PC-9 (cell line): ENCODE results near the gene TWNK. TPM values are rescaled to one million over a fixed set of nuclear protein-coding genes. Genes with fewer than 3 reads are reported as not detected.

ENCODE experiments used
- BruUV-seq: library from RNA; stranded (reverse); fragments of 400-500 nt; replicated peaks from 2 replicates; lab custom pipeline; 2021; lab: Mats Ljungman, UMichigan
- CTCF ChIA-PET: fragments of 300-600 bp; sonication (Branson Sonifier 250); formaldehyde crosslinking; loops from one replicate; lab custom pipeline; 2022; ENCODE audit warnings: antibody characterized with exemption; lab: Charles Lee
- POLR2A ChIA-PET: fragments of 300-600 bp; sonication (Branson Sonifier 250); formaldehyde crosslinking; loops from one replicate; lab custom pipeline; 2022; ENCODE audit warnings: antibody characterized with exemption; ENCODE audit not compliant: unreplicated experiment; lab: Charles Lee
- DNase-seq, 2 experiments: peaks; one replicate each; pipeline versions ENCODE4 v3.0.0 to v3.0.0-alpha.2; 2015 to 2022; ENCODE audit warnings: mixed read lengths in 1 of 2
- H2AFZ ChIP-seq: fragments of 200-600 bp; sonication (generic); 2 replicates; pipeline ENCODE4 v1.8.1; 2017; ENCODE audit warnings: antibody characterized with exemption
- H3F3A ChIP-seq: fragments of 200-600 bp; sonication (generic); 2 replicates; pipeline ENCODE4 v1.8.1; 2017; ENCODE audit warnings: antibody characterized with exemption, mild to moderate bottlenecking, low read depth; ENCODE audit not compliant: insufficient read depth
- H3K27ac ChIP-seq: fragments of 200-600 bp; sonication (generic); 2 replicates; pipeline ENCODE4 v1.6.1; 2016; ENCODE audit warnings: mixed run types
- H3K27me3 ChIP-seq: fragments of 200-600 bp; sonication (generic); 2 replicates; pipeline ENCODE4 v1.6.1; 2016; ENCODE audit warnings: low read depth, mixed run types; ENCODE audit not compliant: insufficient read depth
- H3K36me3 ChIP-seq: fragments of 200-600 bp; sonication (generic); 2 replicates; pipeline ENCODE4 v1.6.1; 2016; ENCODE audit warnings: low read depth, mixed run types
- H3K4me1 ChIP-seq: fragments of 200-600 bp; sonication (generic); replicated peaks from 2 replicates; pipeline ENCODE4 v1.6.1; 2016; ENCODE audit warnings: mixed run types; ENCODE audit not compliant: insufficient read depth
- H3K4me2 ChIP-seq: fragments of 200-600 bp; sonication (generic); 2 replicates; pipeline ENCODE4 v1.6.1; 2017; ENCODE audit warnings: mixed run types
- H3K4me3 ChIP-seq: fragments of 200-600 bp; sonication (generic); 2 replicates; pipeline ENCODE4 v1.6.1; 2016; ENCODE audit warnings: mixed run types
- H3K79me2 ChIP-seq: fragments of 200-600 bp; sonication (generic); 2 replicates; pipeline ENCODE4 v1.6.1; 2017; ENCODE audit warnings: low read depth, mixed run types
- H3K9me2 ChIP-seq: fragments of 200-600 bp; sonication (generic); 2 replicates; pipeline ENCODE4 v1.8.1; 2017; ENCODE audit warnings: mild to moderate bottlenecking; ENCODE audit not compliant: insufficient read depth
- H3K9me3 ChIP-seq: fragments of 200-600 bp; sonication (generic); 2 replicates; pipeline ENCODE4 v1.8.1; 2016; ENCODE audit warnings: low read depth; ENCODE audit not compliant: insufficient read depth
- H4K20me1 ChIP-seq: fragments of 200-600 bp; sonication (generic); 2 replicates; pipeline ENCODE4 v1.8.1; 2017; ENCODE audit not compliant: insufficient read depth
- CTCF ChIP-seq: fragments of 200-600 bp; sonication (generic); conservative IDR thresholded peaks from 2 replicates; pipeline ENCODE4 v1.6.1; 2017; ENCODE audit warnings: mixed run types, antibody characterized with exemption, mild to moderate bottlenecking, moderate library complexity
- EZH2 ChIP-seq: fragments of 200-600 bp; sonication (generic); IDR thresholded peaks from 2 replicates; pipeline ENCODE4 v1.8.0; 2017; ENCODE audit warnings: antibody characterized with exemption, low read depth
- intact Hi-C: fragments of 100-400 bp; cut with micrococcal nuclease; formaldehyde crosslinking; loops from one replicate; pipeline ENCODE4 v1.10.0; 2022; ENCODE audit not compliant: unreplicated experiment
- total RNA-seq: library from RNA; stranded (reverse); gene quantifications from 2 replicates; pipeline ENCODE4 v1.2.3, GENCODE V29; 2021

Gene TWNK
- total RNA-seq, 1 experiment from 2014 or later, result 7.9 TPM

DNA sequence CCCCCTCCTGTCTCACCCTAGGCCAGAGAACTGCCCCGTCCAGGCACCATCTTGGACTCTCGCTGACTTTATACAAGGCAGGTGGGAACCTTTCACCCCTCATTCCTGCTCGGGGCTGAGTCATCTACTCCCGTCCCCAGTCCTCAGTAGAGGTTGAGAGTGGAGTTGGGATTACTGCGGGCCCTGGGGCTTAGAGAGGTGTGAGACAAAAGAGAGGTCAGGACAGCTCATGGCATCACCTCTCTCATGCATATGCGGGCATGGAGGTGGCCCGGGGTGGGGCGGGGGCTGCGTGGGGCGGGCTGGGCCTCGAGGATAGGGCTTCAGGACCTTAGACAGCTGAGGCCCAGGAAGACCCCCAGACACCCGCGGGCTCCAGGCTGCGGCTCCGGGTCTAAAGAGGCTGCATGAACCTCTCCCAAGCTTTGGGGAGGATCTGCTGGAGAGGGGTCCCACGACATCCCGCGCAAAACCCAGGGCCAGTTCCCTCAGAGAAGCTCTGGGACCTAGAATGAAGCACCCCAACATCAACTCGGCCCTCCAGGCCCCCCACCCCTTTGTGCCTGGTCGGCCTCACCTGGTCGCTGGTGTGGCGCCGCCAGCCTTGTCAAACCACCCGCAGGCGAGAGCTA, 43.3 kb downstream of the TWNK start:
- H3K4me3 ChIP-seq, result peak overlapping the region; percentile 82
- H3K27ac ChIP-seq, result no peak overlapping the region
- H3K79me2 ChIP-seq, result no peaks in the 10 kb centered on the region
- TF ChIP-seq EZH2 (no peak), CTCF (no peak)
- peaks cover 16% of the 10 kb centered on the region; the same call in 1 of the 2 replicates for H3F3A ChIP-seq
- DNase-seq, result peak in 1 of 2 experiments; percentile 58
- no peaks in the 10 kb centered on the region for H3K27me3 ChIP-seq
- no peaks in the 10 kb centered on the region for H3K9me3 ChIP-seq
- H3K4me1 ChIP-seq, result peaks cover 15% of the 10 kb centered on the region
- peak overlapping the region; percentile 98 for H3K4me2 ChIP-seq
- intact Hi-C loops, result loop anchor here (5.0 kb wide), 1 partner anchor 37 kb away; no protein-coding TSS in a partner anchor
- no peaks in the 10 kb centered on the region for H3K36me3 ChIP-seq
- H2AFZ ChIP-seq, result 0 out of 2 replicates have a peak overlapping the region, but pooled peaks have one; percentile 67
- CTCF ChIA-PET, result interaction anchor here (0.6 to 0.7 kb wide), 5 partner anchors 10 to 112 kb away, joined by 3 to 17 read pairs (median 4); no protein-coding TSS in a partner anchor
- no TSS peak for BruUV-seq
- H3K9me2 ChIP-seq, result no peaks in the 10 kb centered on the region
- no peaks in the 10 kb centered on the region for H4K20me1 ChIP-seq
- POLR2A ChIA-PET, result interaction anchor here (0.6 to 0.7 kb wide), 3 partner anchors 19 to 870 kb away, joined by 3 to 6 read pairs (median 5); no protein-coding TSS in a partner anchor

GRCh38 chr10:101031128-101031795, 43.9 kb downstream of the TWNK start, which contains the start of the genes PDZD7 and SFXN3:
PDZD7 (minus strand) TSS chr10:101031129; CDS start chr10:101030219, 910 bp downstream.
SFXN3 (plus strand) TSS chr10:101031234; CDS start chr10:101034695, 3,461 bp downstream.
- Histone ChIP-seq H3K27ac (peak within 1 kb of the TSS; percentile 52), H3K9me3 (no peaks in the 10 kb centered on the region), H3K4me1 (peaks cover 15% of the 10 kb centered on the region), H3K27me3 (no peaks in the 10 kb centered on the region), H3K79me2 (no peaks in the 10 kb centered on the region), H3F3A (peaks cover 16% of the 10 kb centered on the region; the same call in 1 of the 2 replicates), H3K4me2 (peak within 1 kb of the TSS; percentile 98), H3K9me2 (no peaks in the 10 kb centered on the region), H4K20me1 (no peaks in the 10 kb centered on the region), H2AFZ (peak within 1 kb of the TSS; percentile 84), H3K4me3 (peak within 1 kb of the TSS; percentile 82), H3K36me3 (no peaks in the 10 kb centered on the region)
- ChIA-PET POLR2A (interaction anchor here (0.6 to 0.7 kb wide), 3 partner anchors 20 to 871 kb away, joined by 3 to 6 read pairs (median 5); no protein-coding TSS in a partner anchor), CTCF (interaction anchor here (0.6 to 0.9 kb wide), 6 partner anchors 10 to 111 kb away, joined by 3 to 17 read pairs (median 4); no protein-coding TSS in a partner anchor)
- TF ChIP-seq CTCF, result no peak
- no peak for TF ChIP-seq EZH2
- intact Hi-C loops, result loop anchor here (5.0 kb wide), 1 partner anchor 36 kb away; no protein-coding TSS in a partner anchor
- peak; percentile 74 to 91 for DNase-seq
- BruUV-seq, result no TSS peak
